GM23338 (cell line): Measurements from ENCODE around the gene STK38L. TPM values are rescaled to one million over a fixed set of nuclear protein-coding genes. Genes with fewer than 3 reads are reported as not detected.

ENCODE experiments used
- ATAC-seq: fragments of 200-7000 bp; cut with Tn5 transposase; 3 replicates; pipeline ENCODE4 v1.9.1; 2020
- DNase-seq: peaks from one replicate; pipeline ENCODE4 v3.0.0-alpha.2; 2015; ENCODE audit warnings: low spot score
- H2AFZ ChIP-seq: fragments of 200-600 bp; sonication (generic); 2 replicates; pipeline ENCODE4 v1.8.0; 2016; ENCODE audit warnings: antibody characterized with exemption, mild to moderate bottlenecking, moderate library complexity
- H3F3A ChIP-seq: fragments of 200-600 bp; sonication (generic); replicated peaks from 2 replicates; pipeline ENCODE4 v1.8.0; 2017; ENCODE audit warnings: antibody characterized with exemption, mixed run types, low read depth
- H3K27ac ChIP-seq: fragments of 200-600 bp; sonication (generic); 2 replicates; pipeline ENCODE4 v1.6.1; 2016; ENCODE audit warnings: low read depth
- H3K27me3 ChIP-seq: fragments of 200-600 bp; sonication (generic); 2 replicates; pipeline ENCODE4 v1.8.0; 2016; ENCODE audit warnings: mild to moderate bottlenecking, mixed run types, moderate library complexity; ENCODE audit not compliant: insufficient read depth
- H3K36me3 ChIP-seq: fragments of 200-600 bp; sonication (generic); 2 replicates; pipeline ENCODE4 v1.8.0; 2016; ENCODE audit warnings: mild to moderate bottlenecking; ENCODE audit not compliant: insufficient read depth
- H3K4me1 ChIP-seq: fragments of 200-600 bp; sonication (generic); 2 replicates; pipeline ENCODE4 v1.8.0; 2016; ENCODE audit warnings: mild to moderate bottlenecking, moderate library complexity; ENCODE audit not compliant: insufficient read depth
- H3K4me2 ChIP-seq: fragments of 200-600 bp; sonication (generic); 2 replicates; pipeline ENCODE4 v1.7.1; 2017; ENCODE audit warnings: mixed run types
- H3K4me3 ChIP-seq: fragments of 200-600 bp; sonication (generic); 2 replicates; pipeline ENCODE4 v1.6.1; 2016; ENCODE audit warnings: mixed run types
- H3K79me2 ChIP-seq: fragments of 200-600 bp; sonication (generic); replicated peaks from 2 replicates; pipeline ENCODE4 v1.8.0; 2017; ENCODE audit warnings: mild to moderate bottlenecking; ENCODE audit not compliant: insufficient read depth
- H3K9me2 ChIP-seq: fragments of 200-600 bp; sonication (generic); 2 replicates; pipeline ENCODE4 v1.8.0; 2017; ENCODE audit not compliant: insufficient read depth
- H4K20me1 ChIP-seq: fragments of 200-600 bp; sonication (generic); replicated peaks from 2 replicates; pipeline ENCODE4 v1.8.0; 2017; ENCODE audit warnings: mild to moderate bottlenecking; ENCODE audit not compliant: insufficient read depth
- H3K27ac Mint-ChIP-seq: 2 replicates; pipeline ENCODE4 v1.8.0; 2020; ENCODE audit warnings: inconsistent platforms, mild to moderate bottlenecking, moderate library complexity, mixed read lengths
- H3K27me3 Mint-ChIP-seq: 3 replicates; pipeline ENCODE4 v1.8.0; 2022; ENCODE audit warnings: low read depth, mild to moderate bottlenecking, moderate library complexity, mixed read lengths, inconsistent platforms; ENCODE audit not compliant: insufficient read depth, poor library complexity
- H3K36me3 Mint-ChIP-seq: 3 replicates; pipeline ENCODE4 v1.8.0; 2021; ENCODE audit warnings: low read depth, mild to moderate bottlenecking, inconsistent platforms, moderate library complexity, mixed read lengths
- H3K4me1 Mint-ChIP-seq: 3 replicates; pipeline ENCODE4 v1.8.0; 2020; ENCODE audit warnings: mild to moderate bottlenecking, inconsistent platforms, mixed read lengths
- H3K4me3 Mint-ChIP-seq: 3 replicates; pipeline ENCODE4 v1.8.0; 2021; ENCODE audit warnings: moderate library complexity, mild to moderate bottlenecking, inconsistent platforms, mixed read lengths
- H3K9me3 Mint-ChIP-seq: 3 replicates; pipeline ENCODE4 v1.8.0; 2020; ENCODE audit warnings: moderate library complexity, mild to moderate bottlenecking, inconsistent platforms, mixed read lengths
- CREB1 ChIP-seq: fragments of 250-450 bp; sonication (Bioruptor Pico); IDR thresholded peaks from 2 replicates; pipeline ENCODE4 v1.5.0; 2020; ENCODE audit warnings: low read depth, mild to moderate bottlenecking, moderate library complexity
- CTCF ChIP-seq, 2 experiments: fragments of 200-600 bp in 1 of 2; sonication (generic) in 1 of 2; conservative IDR thresholded peaks; 2 replicates each; pipeline versions ENCODE4 v1.5.1 to v1.6.1; 2016 to 2017; ENCODE audit warnings: antibody characterized with exemption in 2 of 2, low read depth in 2 of 2, mild to moderate bottlenecking in 2 of 2, moderate library complexity in 1 of 2
- ETS1 ChIP-seq: IDR thresholded peaks from 2 replicates; pipeline ENCODE4 v1.6.1; 2016; ENCODE audit warnings: antibody characterized with exemption
- EZH2 ChIP-seq: fragments of 200-600 bp; sonication (generic); IDR thresholded peaks from one replicate; pipeline ENCODE4 v1.8.0; 2017; ENCODE audit warnings: antibody characterized with exemption, mild to moderate bottlenecking, low read depth; ENCODE audit not compliant: unreplicated experiment
- EZH2phosphoT487 ChIP-seq: fragments of 200-600 bp; sonication (generic); IDR thresholded peaks from one replicate; pipeline ENCODE4 v1.8.1; 2018; ENCODE audit warnings: antibody characterized with exemption; ENCODE audit not compliant: unreplicated experiment
- JUNB ChIP-seq: IDR thresholded peaks from one replicate; pipeline ENCODE4 v1.6.1; 2016; ENCODE audit warnings: antibody characterized with exemption; ENCODE audit not compliant: unreplicated experiment
- NANOG ChIP-seq: IDR thresholded peaks from 2 replicates; pipeline ENCODE4 v1.6.1; 2016; ENCODE audit warnings: antibody characterized with exemption, borderline replicate concordance
- POLR2AphosphoS5 ChIP-seq: IDR thresholded peaks from 2 replicates; pipeline ENCODE4 v1.6.1; 2016; ENCODE audit warnings: antibody characterized with exemption, low read depth
- REST ChIP-seq: IDR thresholded peaks from one replicate; pipeline ENCODE4 v1.6.1; 2018; ENCODE audit warnings: antibody characterized with exemption; ENCODE audit not compliant: unreplicated experiment
- STAT1 ChIP-seq: IDR thresholded peaks from one replicate; pipeline ENCODE4 v1.6.1; 2016; ENCODE audit warnings: antibody characterized with exemption; ENCODE audit not compliant: unreplicated experiment
- ZNF114 ChIP-seq: fragments of 250-450 bp; sonication (Bioruptor Pico); IDR thresholded peaks from 2 replicates; pipeline ENCODE4 v1.5.0; 2020; ENCODE audit warnings: mild to moderate bottlenecking, moderate library complexity
- ZNF331 ChIP-seq: fragments of 250-450 bp; sonication (Bioruptor Pico); IDR thresholded peaks from 2 replicates; pipeline ENCODE4 v1.5.0; 2020; ENCODE audit warnings: low read depth, mild to moderate bottlenecking, moderate library complexity
- polyA plus RNA-seq: library from polyadenylated mRNA; unstranded; fragments of >200 nt; fragmentation: Nextera tagmentation; extraction: Ambion mirVana; gene quantifications from 2 replicates; pipeline ENCODE4 v1.2.1, GENCODE V29; 2016
- total RNA-seq: library from RNA; depleted of rRNA; stranded (reverse); fragments of >200 nt; shearing (Covaris generic); gene quantifications from 2 replicates; pipeline ENCODE4 v1.2.3, GENCODE V29; 2014

Gene STK38L
- total and polyA plus RNA-seq, 2 experiments from 2014 or later = 28.9 to 56.5 TPM

- Histone ChIP-seq H3K4me3 (no peak overlapping the region), H3K9me2 (no peaks in the 10 kb centered on the region), H3K27me3 (no peaks in the 10 kb centered on the region), H3K79me2 (no peaks in the 10 kb centered on the region; the same call in 1 of the 2 replicates), H4K20me1 (no peaks in the 10 kb centered on the region), H3K36me3 (no peaks in the 10 kb centered on the region), H3K27ac (no peak overlapping the region), H2AFZ (no peak overlapping the region), H3K4me2 (no peak overlapping the region), H3F3A (no peaks in the 10 kb centered on the region), H3K4me1 (no peaks in the 10 kb centered on the region)
- TF ChIP-seq ZNF331 (CRISPR knock-in tag) (no peak), REST (no peak), CTCF (conservative IDR thresholded peaks at IDR 0.05; ENCODE audit: low read depth in 2 of 2) (no peak), STAT1 (no peak), ETS1 (no peak)
- Mint-ChIP-seq H3K9me3 (no peaks in the 10 kb centered on the region; the same call in 2 of the 3 replicates), H3K4me3 (no peak overlapping the region), H3K4me1 (no peaks in the 10 kb centered on the region), H3K36me3 (no peaks in the 10 kb centered on the region; the same call in 2 of the 3 replicates), H3K27ac (no peak overlapping the region), H3K27me3 (no peaks in the 10 kb centered on the region)
- DNase-seq (no peak), ATAC-seq (no peak)
These were observed 117.3 kb downstream of the STK38L start for GRCh38 chr12:27361372-27361771.

GRCh38 chr12:27366621-27367020 lies 122.5 kb downstream of the STK38L start:
- H3K4me2 ChIP-seq = no peak overlapping the region
- H3F3A ChIP-seq = no peaks in the 10 kb centered on the region
- no peaks in the 10 kb centered on the region for H3K27me3 Mint-ChIP-seq
- no peak overlapping the region for H3K27ac Mint-ChIP-seq
- H3K27me3 ChIP-seq = no peaks in the 10 kb centered on the region
- DNase-seq (no peak), ATAC-seq (no peak)
- H3K9me2 ChIP-seq = no peaks in the 10 kb centered on the region
- no peaks in the 10 kb centered on the region for H3K4me1 Mint-ChIP-seq
- no peaks in the 10 kb centered on the region; the same call in 1 of the 2 replicates for H3K79me2 ChIP-seq
- H3K9me3 Mint-ChIP-seq = no peaks in the 10 kb centered on the region; the same call in 2 of the 3 replicates
- no peak overlapping the region for H3K4me3 Mint-ChIP-seq
- H3K4me3 ChIP-seq = no peak overlapping the region
- no peaks in the 10 kb centered on the region for H3K36me3 ChIP-seq
- H2AFZ ChIP-seq = no peak overlapping the region
- H3K27ac ChIP-seq = no peak overlapping the region
- peaks cover 6% of the 10 kb centered on the region; the same call in 2 of the 3 replicates for H3K36me3 Mint-ChIP-seq
- H4K20me1 ChIP-seq = no peaks in the 10 kb centered on the region
- H3K4me1 ChIP-seq = no peaks in the 10 kb centered on the region
- TF ChIP-seq ETS1 (no peak), ZNF114 (CRISPR knock-in tag) (no peak), CTCF (conservative IDR thresholded peaks at IDR 0.05; ENCODE audit: low read depth in 2 of 2) (no peak), NANOG (no peak), STAT1 (no peak), JUNB (no peak), EZH2 (no peak), EZH2phosphoT487 (no peak), POLR2AphosphoS5 (no peak), CREB1 (no peak)
